ENCODE data around the gene LRFN2.

The LRFN2 gene

DNA sequence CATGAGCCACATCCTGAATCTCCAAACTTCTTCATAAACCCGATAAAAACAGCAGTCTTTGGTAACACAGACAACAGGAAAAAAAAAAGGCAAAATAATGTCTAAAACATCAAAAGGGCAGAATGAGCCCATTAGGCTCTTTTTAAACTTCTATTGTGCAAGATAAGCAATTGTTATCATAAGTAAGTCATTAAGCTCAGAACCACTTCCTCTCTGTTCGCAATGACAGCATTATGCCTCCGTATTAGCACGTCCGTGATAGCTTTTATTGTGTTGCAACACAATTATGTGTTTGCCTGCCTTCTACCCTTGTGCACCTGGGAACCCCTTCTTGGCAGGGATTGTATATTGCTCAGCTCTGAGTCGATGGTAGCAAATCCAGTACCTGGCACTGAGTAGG is 147.1 kb downstream of the LRFN2 start:
- H3K4me1 ChIP-seq (ENCODE audit: control insufficient read depth, low read length) = no peaks in the 10 kb centered on the region
- H3K9me3 ChIP-seq (ENCODE audit: control insufficient read depth, insufficient read depth, low read length) = no peaks in the 10 kb centered on the region
- H3K27ac ChIP-seq (ENCODE audit: low read depth, low read length) = no peak overlapping the region
- TF ChIP-seq, protein P1, sequence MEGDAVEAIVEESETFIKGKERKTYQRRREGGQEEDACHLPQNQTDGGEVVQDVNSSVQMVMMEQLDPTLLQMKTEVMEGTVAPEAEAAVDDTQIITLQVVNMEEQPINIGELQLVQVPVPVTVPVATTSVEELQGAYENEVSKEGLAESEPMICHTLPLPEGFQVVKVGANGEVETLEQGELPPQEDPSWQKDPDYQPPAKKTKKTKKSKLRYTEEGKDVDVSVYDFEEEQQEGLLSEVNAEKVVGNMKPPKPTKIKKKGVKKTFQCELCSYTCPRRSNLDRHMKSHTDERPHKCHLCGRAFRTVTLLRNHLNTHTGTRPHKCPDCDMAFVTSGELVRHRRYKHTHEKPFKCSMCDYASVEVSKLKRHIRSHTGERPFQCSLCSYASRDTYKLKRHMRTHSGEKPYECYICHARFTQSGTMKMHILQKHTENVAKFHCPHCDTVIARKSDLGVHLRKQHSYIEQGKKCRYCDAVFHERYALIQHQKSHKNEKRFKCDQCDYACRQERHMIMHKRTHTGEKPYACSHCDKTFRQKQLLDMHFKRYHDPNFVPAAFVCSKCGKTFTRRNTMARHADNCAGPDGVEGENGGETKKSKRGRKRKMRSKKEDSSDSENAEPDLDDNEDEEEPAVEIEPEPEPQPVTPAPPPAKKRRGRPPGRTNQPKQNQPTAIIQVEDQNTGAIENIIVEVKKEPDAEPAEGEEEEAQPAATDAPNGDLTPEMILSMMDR (IDR thresholded peaks at IDR 0.05; ENCODE audit: low read depth, low read length, poor library complexity, severe bottlenecking) = no peak
- TF ChIP-seq EZH2phosphoT487 (IDR thresholded peaks at IDR 0.05; ENCODE audit: borderline replicate concordance, low read length) = no peak
- H3K36me3 ChIP-seq (ENCODE audit: control insufficient read depth, low read length) = no peaks in the 10 kb centered on the region
- no peak overlapping the region for H3K4me2 ChIP-seq (ENCODE audit: low read length)
- H3K9me2 ChIP-seq (replicated peaks; ENCODE audit: control insufficient read depth, low read length) = no peaks in the 10 kb centered on the region
- peaks cover under 1% of the 10 kb centered on the region; the same call in 1 of the 2 replicates for H3K27me3 ChIP-seq (ENCODE audit: control insufficient read depth, low read length)
- no peaks in the 10 kb centered on the region for H4K20me1 ChIP-seq (ENCODE audit: control insufficient read depth, insufficient read depth, low read depth, low read length)
- no peak overlapping the region for H3K4me3 ChIP-seq (ENCODE audit: low read length)
- H3F3A ChIP-seq (ENCODE audit: control insufficient read depth, insufficient read depth) = no peaks in the 10 kb centered on the region
- H3K79me2 ChIP-seq (ENCODE audit: control insufficient read depth, low read length) = no peaks in the 10 kb centered on the region

DNA sequence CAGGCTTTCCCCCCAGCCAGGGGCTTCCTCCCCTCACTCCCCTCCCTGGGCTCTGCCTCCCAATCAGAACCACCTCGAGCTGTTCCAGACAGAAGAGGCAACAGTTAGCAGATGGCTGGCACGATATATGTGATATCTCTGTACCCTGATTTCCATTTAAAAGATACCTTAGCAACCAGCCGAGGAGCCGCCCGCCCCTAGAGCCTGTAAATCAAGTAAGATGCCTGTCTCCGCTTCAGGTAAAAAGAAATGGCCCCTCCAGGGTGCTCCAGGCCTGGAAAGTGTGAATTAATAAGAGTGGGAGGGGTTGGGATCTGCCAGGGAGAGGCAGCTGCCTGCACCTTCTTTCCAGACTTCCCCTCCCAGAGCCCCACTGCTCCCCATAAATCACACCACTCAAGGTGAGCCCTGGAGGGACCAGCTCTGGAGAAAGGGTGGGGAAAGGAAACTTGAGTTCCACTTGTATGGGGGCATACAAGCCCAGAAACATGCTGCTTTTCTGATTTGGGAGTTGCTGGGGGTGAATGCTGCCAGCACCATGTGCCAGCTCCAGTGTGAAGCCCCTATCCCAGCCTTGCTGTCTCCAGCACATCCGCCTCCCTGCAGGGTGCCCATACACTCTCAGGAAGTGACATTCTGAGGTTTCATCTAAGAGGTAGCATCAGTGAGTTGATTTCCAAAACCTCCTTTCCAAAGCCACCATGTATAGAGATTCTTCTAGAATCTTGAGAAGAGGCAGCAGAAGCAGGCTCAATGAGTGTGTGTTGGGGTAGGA is 148.0 kb downstream of the LRFN2 start:
- H3K27ac ChIP-seq (ENCODE audit: low read depth, low read length) = no peak overlapping the region
- TF ChIP-seq EZH2phosphoT487 (IDR thresholded peaks at IDR 0.05; ENCODE audit: borderline replicate concordance, low read length) = no peak
- TF ChIP-seq, protein P1 (IDR thresholded peaks at IDR 0.05; ENCODE audit: low read depth, low read length, poor library complexity, severe bottlenecking) = no peak
- no peaks in the 10 kb centered on the region for H3F3A ChIP-seq (ENCODE audit: control insufficient read depth, insufficient read depth)
- H3K4me1 ChIP-seq (ENCODE audit: control insufficient read depth, low read length) = no peaks in the 10 kb centered on the region
- H4K20me1 ChIP-seq (ENCODE audit: control insufficient read depth, insufficient read depth, low read depth, low read length) = no peaks in the 10 kb centered on the region
- H3K27me3 ChIP-seq (ENCODE audit: control insufficient read depth, low read length) = no peaks in the 10 kb centered on the region
- no peak overlapping the region for H3K4me3 ChIP-seq (ENCODE audit: low read length)
- no peaks in the 10 kb centered on the region for H3K79me2 ChIP-seq (ENCODE audit: control insufficient read depth, low read length)
- H3K9me2 ChIP-seq (replicated peaks; ENCODE audit: control insufficient read depth, low read length) = no peaks in the 10 kb centered on the region
- H3K4me2 ChIP-seq (ENCODE audit: low read length) = no peak overlapping the region
- no peaks in the 10 kb centered on the region for H3K36me3 ChIP-seq (ENCODE audit: control insufficient read depth, low read length)
- no peaks in the 10 kb centered on the region for H3K9me3 ChIP-seq (ENCODE audit: control insufficient read depth, insufficient read depth, low read length)

DNA sequence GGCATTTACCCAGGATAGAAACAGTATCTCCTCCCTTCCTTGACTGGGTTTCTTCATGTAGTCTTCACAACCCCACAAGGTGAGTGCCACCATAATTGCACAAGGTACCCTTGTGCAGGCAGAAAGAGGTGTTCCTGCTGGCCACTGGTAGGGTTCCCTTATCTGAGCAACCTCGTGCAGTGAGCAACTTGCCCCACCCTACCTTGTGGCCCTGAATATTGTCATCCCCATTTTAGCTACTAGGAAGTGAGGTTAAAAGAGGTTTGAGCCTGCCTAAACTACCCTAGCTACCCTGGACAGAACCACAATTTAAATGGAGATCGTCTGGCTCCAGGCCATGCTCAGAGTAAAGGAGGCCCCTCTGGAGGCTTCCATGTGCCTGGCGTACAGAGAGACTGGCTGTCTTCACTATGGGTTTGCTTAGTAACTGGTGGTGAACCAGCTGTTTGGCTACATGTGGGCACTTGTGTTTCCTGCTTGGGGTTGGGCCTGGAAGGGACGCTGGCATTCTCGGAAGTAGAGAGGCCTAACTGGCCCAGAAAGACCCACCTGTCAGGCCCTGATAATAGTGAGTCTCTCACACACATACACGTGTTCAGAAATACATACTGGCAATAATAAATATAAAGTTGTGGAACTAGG is 148.8 kb downstream of the LRFN2 start:
- Histone ChIP-seq H3K4me2 (ENCODE audit: low read length) (no peak overlapping the region), H3K4me1 (ENCODE audit: control insufficient read depth, low read length) (no peaks in the 10 kb centered on the region), H3K9me2 (replicated peaks; ENCODE audit: control insufficient read depth, low read length) (no peaks in the 10 kb centered on the region), H3K36me3 (ENCODE audit: control insufficient read depth, low read length) (no peaks in the 10 kb centered on the region), H3F3A (ENCODE audit: control insufficient read depth, insufficient read depth) (no peaks in the 10 kb centered on the region), H3K27ac (ENCODE audit: low read depth, low read length) (no peak overlapping the region), H3K27me3 (ENCODE audit: control insufficient read depth, low read length) (no peaks in the 10 kb centered on the region), H3K79me2 (ENCODE audit: control insufficient read depth, low read length) (no peaks in the 10 kb centered on the region), H3K9me3 (ENCODE audit: control insufficient read depth, insufficient read depth, low read length) (no peaks in the 10 kb centered on the region), H4K20me1 (ENCODE audit: control insufficient read depth, insufficient read depth, low read depth, low read length) (no peaks in the 10 kb centered on the region), H3K4me3 (ENCODE audit: low read length) (no peak overlapping the region)
- no peak for TF ChIP-seq EZH2phosphoT487 (IDR thresholded peaks at IDR 0.05; ENCODE audit: borderline replicate concordance, low read length)
- TF ChIP-seq, protein P1 (IDR thresholded peaks at IDR 0.05; ENCODE audit: low read depth, low read length, poor library complexity, severe bottlenecking) = no peak
